ENCODE results near the gene RRM1. TPM values are rescaled to one million over a fixed set of nuclear protein-coding genes. Genes with fewer than 3 reads are reported as not detected.
A peak's percentile ranks its signal among the peaks of the same experiment; 100 is the strongest.
"Not testable (repeated sequence)": the region's sequence is repeated elsewhere in the genome, so short reads cannot be mapped to it uniquely, and the experiment has no call there.

The RRM1 gene
- total RNA-seq, 4 donors from 2014 or later, result 25.3 to 35.6 (median 34.0) TPM

- H3K27me3 ChIP-seq, result no peaks in the 10 kb centered on the region
- 94 to 95% methylated on average over 2 of the region's 2 CpGs for WGBS, 2 donors
- H3K4me1 ChIP-seq, result peaks cover 0 to 7% of the 10 kb centered on the region in 2 donors
- H3K27ac ChIP-seq, result no peak overlapping the region
- H3K4me3 ChIP-seq (replicated peaks in 1 of 3), result no peak overlapping the region
- no peak for DNase-seq
- intact Hi-C loops (cut with DNase I), result no loop called here
- TF ChIP-seq POLR2A (IDR thresholded peaks at IDR 0.05) (no peak), CTCF (IDR thresholded peaks at IDR 0.05) (no peak)
- no peaks in the 10 kb centered on the region for H3K9me3 ChIP-seq
- H3K36me3 ChIP-seq, result peaks cover 11 to 12% of the 10 kb centered on the region in 2 donors
Observed at GRCh38 chr11:4115128-4115527, 20.5 kb downstream of the RRM1 start.

GRCh38 chr11:4118107-4118506 lies 23.5 kb downstream of the RRM1 start:
- Histone ChIP-seq H3K9me3 (no peaks in the 10 kb centered on the region), H3K4me3 (replicated peaks in 1 of 3) (no peak overlapping the region), H3K36me3 (peaks cover 8 to 14% of the 10 kb centered on the region in 2 donors), H3K27ac (peak overlapping the region in 1 of 3 donors; percentile 4), H3K4me1 (peaks cover 0 to 7% of the 10 kb centered on the region in 2 donors), H3K27me3 (no peaks in the 10 kb centered on the region)
- intact Hi-C loops (cut with DNase I), result no loop called here
- TF ChIP-seq POLR2A (IDR thresholded peaks at IDR 0.05), result no peak
- TF ChIP-seq CTCF (IDR thresholded peaks at IDR 0.05), result no peak
- 81 to 89% methylated on average over 3 of the region's 3 CpGs for WGBS, 2 donors
- DNase-seq, result no peak

- H3K27ac ChIP-seq, result no peak overlapping the region
- WGBS, 2 donors, result 90 to 95% methylated on average over 4 of the region's 4 CpGs
- H3K4me3 ChIP-seq (replicated peaks in 1 of 3), result no peak overlapping the region
- H3K36me3 ChIP-seq, result peaks cover 11 to 29% of the 10 kb centered on the region in 2 donors
- DNase-seq, result no peak
- H3K9me3 ChIP-seq, result no peaks in the 10 kb centered on the region
- no peak for TF ChIP-seq POLR2A (IDR thresholded peaks at IDR 0.05)
- TF ChIP-seq CTCF (IDR thresholded peaks at IDR 0.05), result no peak
- intact Hi-C loops (cut with DNase I), result no loop called here
- peaks cover 0 to 3% of the 10 kb centered on the region in 2 donors for H3K4me1 ChIP-seq
- no peaks in the 10 kb centered on the region for H3K27me3 ChIP-seq
Observed at GRCh38 chr11:4123218-4123617, 28.6 kb downstream of the RRM1 start.

- no peak for DNase-seq
- Histone ChIP-seq H3K4me3 (replicated peaks in 1 of 3) (no peak overlapping the region), H3K4me1 (no peaks in the 10 kb centered on the region), H3K27ac (no peak overlapping the region), H3K27me3 (no peaks in the 10 kb centered on the region), H3K36me3 (peaks cover 11 to 29% of the 10 kb centered on the region in 2 donors), H3K9me3 (no peaks in the 10 kb centered on the region)
- 96 to 97% methylated on average over 6 of the region's 6 CpGs for WGBS, 2 donors
- intact Hi-C loops (cut with DNase I), result no loop called here
- TF ChIP-seq CTCF (IDR thresholded peaks at IDR 0.05), result no peak
- no peak for TF ChIP-seq POLR2A (IDR thresholded peaks at IDR 0.05)
Observed at GRCh38 chr11:4125141-4125540, 30.5 kb downstream of the RRM1 start.

GRCh38 chr11:4127357-4127756 lies 32.8 kb downstream of the RRM1 start:
- H3K4me1 ChIP-seq, result no peaks in the 10 kb centered on the region
- intact Hi-C loops (cut with DNase I), result no loop called here
- no peaks in the 10 kb centered on the region for H3K9me3 ChIP-seq
- WGBS, 2 donors, result 63 to 72% methylated on average over 1 of the region's 1 CpG
- H3K27ac ChIP-seq, result no peak overlapping the region
- no peak overlapping the region for H3K4me3 ChIP-seq (replicated peaks in 1 of 3)
- no peak for DNase-seq
- TF ChIP-seq CTCF (IDR thresholded peaks at IDR 0.05) (no peak), POLR2A (IDR thresholded peaks at IDR 0.05) (no peak)
- H3K36me3 ChIP-seq, result peaks cover 4 to 18% of the 10 kb centered on the region in 2 donors
- H3K27me3 ChIP-seq, result no peaks in the 10 kb centered on the region

GRCh38 chr11:4130219-4130618 lies 35.6 kb downstream of the RRM1 start:
- H3K27ac ChIP-seq; H3K27me3 ChIP-seq; H3K9me3 ChIP-seq; H3K4me1 ChIP-seq; H3K4me3 ChIP-seq (replicated peaks in 1 of 3); DNase-seq; intact Hi-C loops (cut with DNase I): not testable (repeated sequence)
- peaks cover 0 to 10% of the 10 kb centered on the region in 2 donors for H3K36me3 ChIP-seq
- WGBS, 2 donors, result 95 to 96% methylated on average over 4 of the region's 4 CpGs
